EL (cell line): ENCODE measurements around the gene FNBP1L.
"Not testable (repeated sequence)": the region's sequence is repeated elsewhere in the genome, so short reads cannot be mapped to it uniquely, and the experiment has no call there.

Experiments
- DNase-seq: peaks from one replicate; pipeline ENCODE4 v3.0.0-alpha.2; 2016

FNBP1L gene

GRCh38 chr1:93537924-93538323 lies 90.0 kb downstream of the FNBP1L start:
- DNase-seq: peak; percentile 50

GRCh38 chr1:93541045-93541444 lies 93.1 kb downstream of the FNBP1L start:
- DNase-seq: no peak

GRCh38 chr1:93542398-93542797 lies 94.5 kb downstream of the FNBP1L start:
- DNase-seq: no peak

GRCh38 chr1:93546162-93546863 lies 98.4 kb downstream of the FNBP1L start:
- no peak for DNase-seq

GRCh38 chr1:93549131-93549530 lies 101.2 kb downstream of the FNBP1L start:
- DNase-seq: no peak

- no peak for DNase-seq
Observed at GRCh38 chr1:93549811-93550210, 101.9 kb downstream of the FNBP1L start.

GRCh38 chr1:93552741-93553455 lies 105.0 kb downstream of the FNBP1L start:
- DNase-seq: peak; percentile 48

GRCh38 chr1:93553886-93554490 lies 106.1 kb downstream of the FNBP1L start:
- DNase-seq: not testable (repeated sequence)

- no peak for DNase-seq
Observed at GRCh38 chr1:93554883-93555872, 107.3 kb downstream of the FNBP1L start.

- no peak for DNase-seq
Observed at GRCh38 chr1:93556291-93556690, 108.4 kb downstream of the FNBP1L start.

GRCh38 chr1:93559045-93559444 lies 111.1 kb downstream of the FNBP1L start:
- DNase-seq: no peak

GRCh38 chr1:93559695-93560094 lies 111.8 kb downstream of the FNBP1L start:
- DNase-seq: no peak

- DNase-seq: no peak
Observed at GRCh38 chr1:93565496-93566206, 117.7 kb downstream of the FNBP1L start.

- DNase-seq: no peak
Observed at GRCh38 chr1:93566227-93566626, 118.3 kb downstream of the FNBP1L start.

- peak; percentile 86 for DNase-seq
Observed at GRCh38 chr1:93567255-93567918, 119.5 kb downstream of the FNBP1L start.

- no peak for DNase-seq
Observed at GRCh38 chr1:93569489-93569888, 121.6 kb downstream of the FNBP1L start.

GRCh38 chr1:93571623-93572310 lies 123.8 kb downstream of the FNBP1L start:
- DNase-seq: no peak

GRCh38 chr1:93573940-93574469 lies 126.1 kb downstream of the FNBP1L start:
- DNase-seq: no peak

GRCh38 chr1:93574511-93574910 lies 126.6 kb downstream of the FNBP1L start:
- DNase-seq: no peak

- no peak for DNase-seq
Observed at GRCh38 chr1:93574991-93575390, 127.1 kb downstream of the FNBP1L start.
